ENCODE data around the gene IL20RA. TPM values are rescaled to one million over a fixed set of nuclear protein-coding genes. Genes with fewer than 3 reads are reported as not detected.

Gene IL20RA
- total and polyA plus RNA-seq, 2 of the 8 experiments (the other 6 are each of a cell fraction or from before 2014, with no cell fraction given) = 1.3 to 1.7 TPM

GRCh38 chr6:137084090-137084489 lies 39.3 kb upstream of the IL20RA start:
- CTCF ChIA-PET (ENCODE audit: partially characterized antibody) = interaction anchor here (1.0 to 4.3 kb wide), 3 partner anchors 10 to 18 kb away, joined by 3 to 23 read pairs (median 3); no protein-coding TSS in a partner anchor
- WGBS, 2 experiments (ENCODE audit: extremely low coverage in 1 of 2, insufficient coverage in 1 of 2, insufficient read length in 1 of 2, insufficient replicate concordance in 2 of 2, low coverage in 1 of 2, low lambda C conversion rate in 2 of 2, missing lambda C conversion rate in 1 of 2) = 92% methylated on average over 4 of the region's 4 CpGs; no CpG with 5 or more reads in 1 of the 2 experiments
- Histone ChIP-seq H2AFZ (ENCODE audit: low read length) (no peak overlapping the region), H3K79me1 (ENCODE audit: low read depth, low read length) (no peaks in the 10 kb centered on the region), H4K8ac (ENCODE audit: extremely low read depth, insufficient read depth, low read length) (no peak overlapping the region), H3K4me1 (replicated peaks in 1 of 4; ENCODE audit: control insufficient read depth in 3 of 4, insufficient read depth in 4 of 4, low read length in 3 of 4) (peaks cover 0 to 6% (median under 1%) of the 10 kb centered on the region in 4 experiments; a peak in 2 of 7 replicates), H3K4ac (replicated peaks; ENCODE audit: insufficient read length, low read depth, low read length) (no peak overlapping the region), H2BK20ac (ENCODE audit: low read length) (no peak overlapping the region), H3K18ac (ENCODE audit: extremely low read depth, low read length) (no peak overlapping the region), H3K23me2 (ENCODE audit: low read depth, low read length) (no peaks in the 10 kb centered on the region), H2BK5ac (ENCODE audit: low read depth, low read length) (no peak overlapping the region), H3K4me3 (ENCODE audit: extremely low read depth in 1 of 4, insufficient read depth in 2 of 4, low read depth in 3 of 4, low read length in 4 of 4) (no peak overlapping the region), H3K9me3 (ENCODE audit: insufficient read depth in 2 of 2, low read depth in 1 of 2, low read length in 1 of 2) (no peaks in the 10 kb centered on the region), H3K4me2 (ENCODE audit: insufficient read depth in 1 of 2, low read depth in 2 of 2, low read length in 2 of 2) (no peak overlapping the region), H3K14ac (ENCODE audit: insufficient read length) (no peak overlapping the region), H4K91ac (replicated peaks; ENCODE audit: insufficient read length, low read length) (no peak overlapping the region), H3K23ac (ENCODE audit: insufficient read length) (no peak overlapping the region), H3K56ac (replicated peaks; ENCODE audit: insufficient read length, low read depth, low read length) (no peak overlapping the region), H3K27ac (ENCODE audit: low read depth, low read length) (no peak overlapping the region), H2BK120ac (replicated peaks; ENCODE audit: low read depth, low read length) (no peak overlapping the region), H2AK5ac (ENCODE audit: low read depth, low read length) (no peak overlapping the region), H3K9ac (replicated peaks in 1 of 4; ENCODE audit: extremely low read depth in 1 of 4, low read depth in 3 of 4, low read length in 3 of 4) (no peak overlapping the region), H3K36me3 (ENCODE audit: control insufficient read depth in 2 of 4, insufficient read depth in 4 of 4, low read length in 3 of 4) (no peaks in the 10 kb centered on the region), H4K20me1 (replicated peaks in 1 of 2; ENCODE audit: control insufficient read depth in 1 of 2, insufficient read depth in 2 of 2, low read length in 2 of 2) (no peaks in the 10 kb centered on the region), H3K27me3 (replicated peaks in 1 of 4; ENCODE audit: control insufficient read depth in 3 of 4, extremely low read depth in 1 of 4, insufficient read depth in 3 of 4, low read length in 3 of 4) (no peaks in the 10 kb centered on the region), H2BK12ac (ENCODE audit: low read depth, low read length) (no peak overlapping the region), H2BK15ac (ENCODE audit: low read length) (no peak overlapping the region), H4K5ac (ENCODE audit: insufficient read length, low read depth, low read length) (no peak overlapping the region), H3K79me2 (ENCODE audit: control insufficient read depth in 1 of 2, insufficient read depth in 2 of 2, low read length in 2 of 2) (no peaks in the 10 kb centered on the region)
- FAIRE-seq = no peak
- TF ChIP-seq SP4 (IDR thresholded peaks at IDR 0.05; ENCODE audit: low read length) (no peak), FOSL1 (IDR thresholded peaks at IDR 0.05; ENCODE audit: insufficient read depth, low read depth, low read length) (no peak), RAD21 (IDR thresholded peaks at IDR 0.05 in 1 of 2, conservative IDR thresholded peaks at IDR 0.05 in 1 of 2; ENCODE audit: low read depth in 2 of 2, low read length in 2 of 2) (no peak), SP2 (IDR thresholded peaks at IDR 0.05; ENCODE audit: low read length) (no peak)
- POLR2A ChIA-PET (ENCODE audit: partially characterized antibody) = no interaction called here
- DNase-seq (ENCODE audit: low read depth in 1 of 2, low spot score in 2 of 2) = no peak
